GM18907 (cell line): ENCODE results near the gene CCSER2.

Experiments used
- ATAC-seq: cut with Tn5 transposase; IDR thresholded peaks from one replicate; pipeline ENCODE4 v1.9.1; 2021; ENCODE audit warnings: mild to moderate bottlenecking, moderate library complexity; ENCODE audit not compliant: unreplicated experiment

CCSER2 gene

DNA sequence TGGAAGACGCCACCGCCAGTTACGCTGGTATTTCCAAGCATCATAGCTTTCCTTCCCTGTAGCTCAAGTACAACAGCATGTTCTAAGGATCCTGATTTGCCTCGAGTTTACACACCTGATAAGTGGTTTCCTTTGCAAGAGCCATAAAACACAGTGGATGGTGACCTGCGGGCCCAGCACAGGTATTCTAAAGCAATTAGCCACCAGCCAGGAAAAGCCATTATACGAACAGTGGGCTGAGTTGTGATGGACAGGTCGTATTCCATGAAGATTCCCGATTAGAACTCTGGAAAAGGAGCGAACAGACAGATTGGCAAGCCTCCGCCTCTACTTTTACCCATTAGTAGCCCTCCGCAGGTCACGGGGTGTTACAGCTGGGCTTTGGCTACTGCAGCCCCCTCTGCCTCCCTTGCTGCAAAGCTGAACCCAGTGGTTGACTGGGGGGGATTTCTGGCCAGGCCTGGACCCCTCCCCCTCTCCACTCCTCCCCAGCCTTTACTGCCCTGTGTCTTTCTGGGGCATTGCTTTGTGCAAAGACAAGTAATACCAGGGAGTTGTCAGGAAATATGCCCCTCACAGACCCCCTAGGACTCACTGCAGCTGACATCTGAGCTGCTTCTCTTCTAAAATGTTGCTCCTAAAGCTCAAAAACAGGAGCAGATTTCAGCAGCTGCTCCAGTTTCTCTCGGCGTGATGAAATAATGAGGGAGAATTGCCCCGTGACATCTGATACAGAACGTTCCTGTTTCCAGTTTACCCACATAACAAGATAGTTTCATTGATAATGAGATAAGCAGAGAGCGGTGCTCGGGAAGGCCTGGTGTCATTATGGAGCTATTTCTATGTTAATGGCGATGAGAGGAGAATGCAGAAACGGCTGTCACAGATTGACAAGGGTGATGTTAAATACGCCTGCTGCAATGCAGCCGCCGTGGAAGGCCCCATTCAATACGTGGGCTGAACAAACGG, 214.4 kb downstream of the CCSER2 start:
- no peak for ATAC-seq

DNA sequence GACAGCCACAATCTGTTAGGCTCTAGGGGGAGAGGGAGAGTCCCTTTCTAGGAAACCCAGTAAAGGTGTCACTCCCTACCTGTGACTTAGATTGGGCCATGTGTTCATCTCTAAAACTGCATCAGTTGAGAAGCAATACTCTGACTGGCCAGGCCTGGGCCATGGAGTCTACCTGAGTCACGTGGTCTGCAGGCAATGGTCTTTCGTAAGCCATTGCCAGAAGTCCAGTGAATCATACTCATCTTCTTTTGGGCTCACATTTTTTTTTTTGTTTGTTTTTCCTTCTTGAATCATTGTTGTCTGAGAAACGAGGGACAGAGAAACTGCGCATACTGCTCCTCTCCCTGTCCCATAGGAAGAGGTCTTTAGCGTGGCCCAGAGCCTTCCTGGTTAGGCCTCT, 215.6 kb downstream of the CCSER2 start:
- no peak for ATAC-seq

DNA sequence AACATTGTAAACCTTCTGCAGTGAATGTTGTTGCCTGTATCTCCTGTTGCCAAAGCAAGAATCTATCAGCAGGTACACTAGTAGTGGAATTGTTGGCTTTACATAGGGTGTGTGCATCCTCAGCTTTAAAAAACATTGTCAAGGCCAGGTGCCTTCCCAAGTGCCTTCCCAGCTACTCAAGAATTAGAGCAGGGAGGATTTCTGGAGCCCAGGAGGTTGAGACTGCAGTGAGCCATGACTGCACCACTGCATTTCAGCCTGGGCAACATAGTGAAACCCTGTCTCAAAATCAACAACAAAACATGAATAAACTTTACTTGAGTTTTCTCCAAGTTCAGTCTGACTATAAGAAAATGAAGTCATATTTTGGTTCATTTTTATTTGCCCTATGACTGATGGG, 217.3 kb downstream of the CCSER2 start:
- ATAC-seq: no peak

DNA sequence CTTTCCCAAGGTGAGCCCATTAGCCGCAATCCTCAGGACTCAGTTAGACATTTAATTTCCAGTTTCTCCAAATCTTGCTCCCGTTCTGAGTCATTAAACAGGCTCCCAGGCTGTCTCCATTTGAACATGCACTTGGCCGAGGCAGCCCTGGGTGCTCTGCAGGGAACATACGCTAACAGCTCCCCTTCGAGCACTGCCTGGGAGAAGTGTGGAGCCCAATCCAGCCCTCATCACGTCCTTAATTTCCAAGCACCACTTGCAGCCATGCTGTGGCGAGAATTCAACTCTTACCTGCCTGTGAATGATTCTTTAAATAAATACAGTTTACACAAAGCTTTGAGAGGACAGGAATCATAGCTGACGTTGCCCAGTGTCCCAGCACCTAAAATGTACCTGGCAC, 218.2 kb downstream of the CCSER2 start:
- ATAC-seq: no peak

DNA sequence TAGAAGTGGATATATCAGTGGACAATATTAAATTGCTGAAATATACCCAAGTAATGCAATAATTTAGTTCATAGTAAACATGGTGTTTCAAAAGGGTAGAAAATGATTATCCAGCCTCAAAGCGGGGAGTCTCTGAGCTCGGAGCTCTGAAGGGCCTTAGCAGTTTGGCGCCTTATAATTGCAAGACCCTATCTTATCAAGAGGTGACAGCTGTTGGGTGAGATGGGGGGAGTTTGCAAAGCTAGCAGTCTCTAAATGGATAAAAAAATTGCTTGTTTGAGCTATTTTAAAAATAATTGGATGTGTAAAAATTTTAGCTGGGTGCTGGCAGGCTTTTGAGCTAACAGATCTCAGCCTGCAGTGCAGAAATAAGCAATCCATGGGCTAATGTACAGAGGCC, 219.2 kb downstream of the CCSER2 start:
- ATAC-seq: no peak

DNA sequence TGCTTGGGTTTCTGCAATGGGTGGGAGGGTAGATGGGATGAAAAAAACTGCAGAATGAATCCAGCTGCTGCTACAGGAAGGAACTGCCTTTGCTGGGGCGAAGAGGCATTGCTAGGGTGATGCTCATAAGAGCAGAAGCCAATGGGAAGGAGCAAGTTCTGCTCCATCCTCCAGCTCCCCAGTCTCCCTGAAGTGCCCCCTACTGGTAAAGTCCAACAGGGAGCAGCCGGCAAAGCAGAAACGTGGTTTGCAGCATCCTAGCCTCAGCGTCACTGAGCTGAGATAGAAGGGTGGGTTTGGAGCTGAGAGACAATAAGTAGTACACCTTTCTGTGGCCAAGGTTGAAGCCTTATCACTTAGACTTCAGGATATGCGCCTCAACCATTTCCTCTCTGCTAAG, 220.5 kb downstream of the CCSER2 start:
- no peak for ATAC-seq

DNA sequence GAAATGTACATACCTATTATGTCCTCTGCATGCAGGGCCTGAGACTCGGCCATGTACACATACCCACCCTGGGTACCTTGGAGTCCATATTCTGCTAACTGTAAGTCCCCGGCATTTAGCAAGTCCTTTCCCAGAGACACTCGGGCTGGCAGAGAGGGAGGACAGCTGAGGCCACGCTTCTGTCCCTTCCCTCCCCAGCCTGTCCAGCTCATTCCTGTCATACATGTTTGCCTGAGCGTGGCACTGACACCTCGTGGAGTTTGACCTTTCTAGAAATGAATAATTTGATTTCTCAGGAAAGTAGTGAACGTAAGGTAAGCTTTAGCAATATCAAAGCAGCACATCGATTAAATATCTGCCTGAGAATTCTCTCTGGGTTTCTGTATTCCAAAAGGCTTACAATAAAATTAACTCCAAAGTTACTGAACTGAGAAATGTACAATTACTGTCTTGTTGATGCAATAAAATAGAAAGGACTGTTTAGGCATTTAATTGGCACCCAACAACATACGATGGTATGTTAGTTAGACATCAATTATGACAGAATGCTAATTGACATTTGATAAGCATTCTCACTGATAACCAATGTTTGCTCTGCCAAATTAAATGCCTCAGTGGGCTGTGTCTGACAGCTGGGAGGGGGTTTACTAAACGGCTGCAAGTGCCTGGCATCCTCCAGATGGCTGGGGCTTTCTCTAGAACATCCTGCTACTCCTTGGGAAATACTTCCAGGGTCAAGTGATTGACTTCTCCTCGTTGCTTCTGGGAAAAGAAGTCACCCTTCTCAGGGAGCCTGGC, 221.2 kb downstream of the CCSER2 start:
- ATAC-seq: no peak

DNA sequence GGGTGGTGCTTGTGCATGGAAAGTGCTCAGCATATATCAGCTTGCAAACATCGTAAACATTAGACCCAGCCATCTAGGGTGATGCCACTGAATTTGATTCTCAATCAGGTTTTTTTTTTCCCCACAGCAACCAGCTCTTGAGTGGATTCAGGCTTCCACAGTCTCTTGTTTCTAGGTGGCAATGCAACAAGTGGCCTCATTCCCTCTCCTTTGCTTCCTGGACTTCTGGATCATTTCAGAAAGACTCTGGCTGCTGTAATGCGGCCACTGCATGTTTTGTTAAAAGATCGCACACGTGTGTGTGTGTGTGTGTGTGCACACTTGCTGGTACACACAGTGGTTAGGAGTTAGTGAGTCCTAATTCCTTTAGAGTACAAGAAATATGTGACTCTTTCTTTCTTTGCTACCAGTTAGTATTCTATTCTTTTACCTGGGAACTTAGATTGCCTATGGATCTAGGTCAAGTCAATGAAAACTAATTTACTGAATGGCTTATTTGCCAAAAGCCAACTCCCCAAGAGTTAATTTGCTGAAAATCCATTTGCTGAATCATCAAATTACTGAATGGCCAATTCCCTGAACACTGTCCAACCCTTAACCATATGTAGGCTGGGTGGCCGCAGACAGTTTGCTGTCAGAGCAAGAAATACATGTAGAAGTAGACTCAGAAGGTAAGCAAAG, 222.5 kb downstream of the CCSER2 start:
- ATAC-seq: no peak

DNA sequence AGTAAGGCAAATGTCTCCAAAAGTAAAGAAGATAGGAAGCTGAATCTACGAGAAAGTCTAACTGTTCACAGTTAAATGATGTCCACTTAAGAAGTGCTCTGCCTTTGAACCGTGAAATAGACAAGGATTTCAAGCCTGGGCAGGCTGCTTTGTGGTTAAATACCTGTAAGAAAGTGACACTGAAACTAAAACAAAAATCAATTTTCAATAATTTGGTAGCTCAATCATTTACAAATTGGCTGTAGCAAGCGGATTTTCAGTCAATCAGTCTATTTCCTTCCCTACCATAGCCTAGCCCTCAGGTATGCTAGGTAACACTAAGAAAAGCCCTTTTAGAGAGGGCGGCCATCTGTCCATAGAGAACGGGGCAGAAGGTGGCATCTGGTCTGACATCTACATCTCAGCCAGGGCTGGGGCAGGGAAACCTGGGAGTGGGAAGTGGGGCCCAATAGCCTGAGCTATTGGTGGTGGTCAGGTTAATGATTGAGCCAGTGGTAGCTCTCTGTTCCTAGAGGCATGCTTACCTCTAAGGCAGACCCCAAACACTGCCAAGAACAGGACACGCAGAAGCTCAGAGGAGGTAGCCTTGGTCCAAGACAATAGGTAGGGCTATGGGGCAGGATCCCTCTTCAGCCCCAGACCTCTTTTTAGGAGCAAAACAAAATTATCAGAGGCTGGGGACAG, 223.2 kb downstream of the CCSER2 start:
- peak; percentile 89 for ATAC-seq

DNA sequence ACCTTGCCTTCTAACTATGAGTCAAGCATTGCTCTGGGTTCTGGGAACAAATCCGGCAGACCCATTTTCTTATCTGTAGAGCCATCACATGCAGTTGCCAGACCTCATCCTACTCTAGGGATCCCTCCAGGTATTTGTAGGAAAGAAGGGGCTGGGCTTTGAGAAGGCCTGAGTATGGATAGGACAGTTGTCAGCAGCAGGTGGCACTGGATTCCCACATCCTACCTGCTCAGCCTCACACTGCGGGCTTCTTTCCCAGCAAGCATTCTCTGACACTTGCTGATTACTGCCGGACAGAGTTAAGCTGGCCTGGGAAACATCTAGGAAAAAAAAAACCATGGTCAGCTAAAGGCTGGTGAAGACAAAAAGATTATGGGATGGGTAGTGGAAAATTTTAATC, 224.1 kb downstream of the CCSER2 start:
- no peak for ATAC-seq

DNA sequence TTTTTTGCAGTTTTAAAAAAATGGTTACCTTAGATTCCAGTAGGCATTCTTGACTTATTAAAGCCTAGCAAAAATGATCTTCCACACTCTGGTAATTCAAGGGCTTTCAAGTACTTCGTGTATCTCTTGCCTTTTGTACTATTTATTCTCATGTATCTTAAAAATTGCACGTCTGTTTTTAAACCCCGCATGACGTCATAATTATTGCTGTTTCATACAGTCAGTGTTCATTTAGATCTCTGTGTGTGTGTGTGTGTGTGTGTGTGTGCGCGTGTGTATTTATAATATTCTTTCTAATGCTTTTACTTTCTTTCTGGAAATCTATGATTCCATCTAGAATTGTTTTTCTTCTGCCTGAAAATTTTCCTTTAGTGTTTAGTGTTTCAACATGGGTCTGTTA, 234.2 kb downstream of the CCSER2 start:
- no peak for ATAC-seq

DNA sequence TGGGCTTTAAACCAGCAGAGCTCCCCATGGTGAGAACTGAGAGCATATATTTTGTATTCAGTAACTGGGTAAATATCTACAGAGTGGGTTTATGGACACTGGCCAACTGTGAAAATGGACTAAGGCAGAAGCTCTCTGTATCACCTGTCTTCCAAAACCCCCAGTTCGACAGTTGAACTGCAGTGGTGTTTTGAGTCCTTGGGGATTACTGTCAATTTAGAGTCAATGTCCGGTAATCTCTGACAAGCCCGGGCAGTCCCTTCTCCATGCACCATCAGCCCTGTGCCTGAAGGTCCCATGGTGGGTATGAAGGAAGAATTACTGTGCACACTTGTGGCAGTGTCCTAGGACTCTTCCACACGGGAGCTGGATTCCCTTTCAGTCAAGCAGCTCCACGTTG, 235.0 kb downstream of the CCSER2 start:
- ATAC-seq: peak; percentile 95

DNA sequence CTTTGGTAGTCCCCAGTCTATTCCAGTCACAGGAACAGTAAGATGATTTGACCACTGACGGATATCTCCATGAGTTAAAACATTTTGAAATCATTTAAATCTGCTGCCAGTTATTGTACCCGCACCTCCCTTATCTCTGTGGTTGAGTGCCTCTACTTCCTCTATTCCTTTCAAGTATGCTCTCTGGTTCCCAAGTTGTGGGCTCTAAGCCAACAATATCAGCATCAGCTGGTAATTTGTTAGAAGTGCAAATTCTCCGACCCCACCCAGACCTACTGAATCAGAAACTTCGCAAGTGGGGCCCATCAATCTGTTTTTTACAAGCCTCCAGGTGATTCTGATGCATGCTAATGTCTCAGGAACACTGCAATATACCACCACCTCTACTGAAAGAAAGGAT, 235.5 kb downstream of the CCSER2 start:
- ATAC-seq: peak; percentile 69

DNA sequence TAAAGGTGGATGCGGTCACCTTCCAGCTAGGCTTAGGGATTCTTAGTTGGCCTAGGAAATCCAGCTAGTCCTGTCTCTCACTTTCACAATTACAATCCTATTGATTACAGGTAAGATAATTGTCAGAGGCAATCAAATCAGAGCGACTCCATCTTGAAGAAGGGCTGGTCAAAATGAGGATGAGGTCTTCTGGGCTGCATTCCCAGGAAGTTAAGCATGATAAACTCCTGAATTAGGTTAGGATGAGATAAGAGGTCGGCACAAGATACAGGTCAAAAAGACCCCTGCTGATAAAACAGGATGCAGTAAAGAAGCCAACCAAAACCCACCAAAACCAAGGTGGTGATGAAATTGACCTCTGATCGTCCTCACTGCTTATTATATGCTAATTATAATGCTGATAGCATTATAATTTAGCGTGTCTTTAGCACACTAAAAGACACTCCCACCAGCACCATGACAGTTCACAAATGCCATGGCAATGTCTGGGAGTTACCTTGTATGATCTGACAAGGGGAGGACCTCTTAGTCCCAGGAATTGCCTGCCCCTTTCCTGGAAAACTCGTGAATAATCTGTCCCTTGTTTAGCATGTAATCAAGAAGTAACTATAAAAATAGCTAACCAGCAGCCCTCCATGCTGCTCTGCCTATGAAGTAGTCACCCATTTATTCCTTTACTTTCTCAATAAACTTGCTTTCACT, 237.6 kb downstream of the CCSER2 start:
- ATAC-seq: no peak

DNA sequence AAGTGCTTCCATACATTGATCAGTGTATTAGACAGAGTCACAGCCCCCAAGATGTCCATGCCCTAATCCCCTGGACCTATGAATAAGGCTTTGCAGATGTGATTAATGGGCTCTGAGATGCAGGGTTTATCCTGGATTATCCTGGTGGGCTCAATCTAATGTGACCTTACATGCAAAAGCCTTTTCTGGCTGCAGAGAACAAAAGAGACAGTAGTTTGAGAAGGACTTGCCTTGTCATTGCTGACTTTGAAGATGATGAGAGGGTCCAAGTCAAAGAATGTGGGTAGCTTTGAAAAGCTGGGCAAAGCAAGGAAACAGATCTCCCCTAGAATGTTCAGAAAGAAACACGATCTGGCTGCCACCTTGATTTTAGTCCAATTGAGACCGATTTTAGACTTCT, 238.7 kb downstream of the CCSER2 start:
- ATAC-seq: no peak
